NCI-H2171 treated with DMSO at 0.1 percent for 48 hours (cell line): ENCODE results near the gene UMPS.

Experiments
- DNase-seq: peaks from one replicate; lab custom pipeline; 2025; lab: John Stamatoyannopoulos, UW

The UMPS gene

GRCh38 chr3:124730129-124730940 lies at the start of gene UMPS:
Gene UMPS (plus strand): TSS chr3:124730452. CDS start chr3:124730472, 20 bp downstream.
- DNase-seq, result peak; percentile 91

- DNase-seq, result no peak
These were observed 49.7 kb upstream of the UMPS start for GRCh38 chr3:124680521-124680920.

- no peak for DNase-seq
These were observed 48.0 kb upstream of the UMPS start for GRCh38 chr3:124682263-124682662.

- DNase-seq, result no peak
These were observed 45.8 kb upstream of the UMPS start for GRCh38 chr3:124684459-124684858.

GRCh38 chr3:124685067-124685466 lies 45.2 kb upstream of the UMPS start:
- no peak for DNase-seq

GRCh38 chr3:124685481-124685880 lies 44.8 kb upstream of the UMPS start:
- DNase-seq, result no peak

GRCh38 chr3:124686028-124686670 lies 44.1 kb upstream of the UMPS start:
- no peak for DNase-seq

- DNase-seq, result peak; percentile 61
These were observed 41.4 kb upstream of the UMPS start for GRCh38 chr3:124688581-124689454.

GRCh38 chr3:124691599-124691998 lies 38.7 kb upstream of the UMPS start:
- no peak for DNase-seq

GRCh38 chr3:124694486-124694885 lies 35.8 kb upstream of the UMPS start:
- DNase-seq, result no peak

- DNase-seq, result no peak
These were observed 34.9 kb upstream of the UMPS start for GRCh38 chr3:124695369-124695768.

GRCh38 chr3:124696006-124696405 lies 34.2 kb upstream of the UMPS start:
- DNase-seq, result no peak

- DNase-seq, result no peak
These were observed 33.0 kb upstream of the UMPS start for GRCh38 chr3:124697302-124697701.

- no peak for DNase-seq
These were observed 32.1 kb upstream of the UMPS start for GRCh38 chr3:124698030-124698770.

- DNase-seq, result no peak
These were observed 31.2 kb upstream of the UMPS start for GRCh38 chr3:124699051-124699450.

- no peak for DNase-seq
These were observed 30.4 kb upstream of the UMPS start for GRCh38 chr3:124699686-124700396.

GRCh38 chr3:124700880-124701684 lies 29.2 kb upstream of the UMPS start:
- no peak for DNase-seq

GRCh38 chr3:124701687-124702086 lies 28.6 kb upstream of the UMPS start:
- no peak for DNase-seq

GRCh38 chr3:124702950-124703349 lies 27.3 kb upstream of the UMPS start:
- DNase-seq, result no peak

GRCh38 chr3:124705552-124705951 lies 24.7 kb upstream of the UMPS start:
- DNase-seq, result no peak
